Activated CD4-positive, CD25-positive, alpha-beta regulatory T cell (primary cell): Measurements from ENCODE around the gene FECH.

Source experiments
- DNase-seq, 4 experiments: peaks; one replicate each; lab custom pipeline; 2025; lab: John Stamatoyannopoulos, UW

The FECH gene

GRCh38 chr18:57581301-57581934 is 5.1 kb downstream of the FECH start:
- no peak for DNase-seq

GRCh38 chr18:57579934-57580333 is 6.6 kb downstream of the FECH start:
- DNase-seq, result no peak

GRCh38 chr18:57576316-57576715 is 10.2 kb downstream of the FECH start:
- DNase-seq, result no peak

- no peak for DNase-seq
Observed at GRCh38 chr18:57575542-57575941, 11.0 kb downstream of the FECH start.

- DNase-seq, result no peak
Observed at GRCh38 chr18:57574866-57575265, 11.6 kb downstream of the FECH start.

- no peak for DNase-seq
Observed at GRCh38 chr18:57570162-57570561, 16.3 kb downstream of the FECH start.

GRCh38 chr18:57569133-57569532 is 17.4 kb downstream of the FECH start:
- no peak for DNase-seq

GRCh38 chr18:57561728-57562423 is 24.6 kb downstream of the FECH start:
- DNase-seq, result no peak

- DNase-seq, result no peak
Observed at GRCh38 chr18:57561261-57561660, 25.2 kb downstream of the FECH start.

GRCh38 chr18:57559314-57559713 is 27.2 kb downstream of the FECH start:
- DNase-seq, result no peak

- DNase-seq, result no peak
Observed at GRCh38 chr18:57555134-57555533, 31.4 kb downstream of the FECH start.

- DNase-seq, result no peak
Observed at GRCh38 chr18:57550510-57550909, 36.0 kb downstream of the FECH start.

- no peak for DNase-seq
Observed at GRCh38 chr18:57547260-57547659, 39.2 kb downstream of the FECH start.

- DNase-seq, result no peak
Observed at GRCh38 chr18:57544936-57545660, 41.4 kb downstream of the FECH start.

GRCh38 chr18:57543560-57543959 is 42.9 kb downstream of the FECH start:
- DNase-seq, result no peak

GRCh38 chr18:57542812-57543427 is 43.6 kb downstream of the FECH start:
- DNase-seq, result no peak

GRCh38 chr18:57542126-57542525 is 44.4 kb downstream of the FECH start:
- DNase-seq, result no peak

- no peak for DNase-seq
Observed at GRCh38 chr18:57539702-57540101, 46.8 kb downstream of the FECH start.

- no peak for DNase-seq
Observed at GRCh38 chr18:57538614-57539013, 47.9 kb downstream of the FECH start.

GRCh38 chr18:57534511-57534909 is 52.0 kb downstream of the FECH start:
- DNase-seq, result no peak

GRCh38 chr18:57533868-57534510 is 52.5 kb downstream of the FECH start:
- no peak for DNase-seq
